ENCODE measurements around the gene KARS1.

Gene KARS1

GRCh38 chr16:75627851-75628250 lies 19.6 kb downstream of the KARS1 start:
- H3K27ac ChIP-seq: no peak overlapping the region
- H3K36me3 ChIP-seq: peaks cover 81% of the 10 kb centered on the region

DNA sequence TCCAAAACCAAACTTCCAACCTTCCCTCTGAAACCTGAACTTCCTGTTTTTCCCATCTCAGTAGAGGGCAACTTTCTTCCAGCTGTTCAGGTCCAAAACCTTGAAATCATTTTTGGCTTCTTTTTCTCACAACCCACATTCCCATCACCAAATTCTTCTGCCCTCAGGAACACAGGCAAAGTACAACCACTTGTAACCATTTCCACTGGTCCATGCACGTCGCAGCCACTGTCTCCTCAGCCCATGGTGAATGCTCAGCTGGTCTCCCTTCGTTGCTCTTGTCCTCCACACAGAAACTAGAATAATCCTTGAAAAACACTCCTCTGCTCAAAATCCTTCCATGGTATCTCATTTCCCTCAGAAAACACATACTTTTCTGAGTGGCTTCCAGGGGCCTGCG lies 20.7 kb downstream of the KARS1 start:
- Histone ChIP-seq H3K36me3 (peaks cover 71% of the 10 kb centered on the region), H3K4me1 (peaks cover 41% of the 10 kb centered on the region), H3K4me2 (no peak overlapping the region), H3K9ac (no peak overlapping the region), H3K27ac (no peak overlapping the region), H4K20me1 (peaks cover 5% of the 10 kb centered on the region; the same call in 1 of the 2 replicates), H3K27me3 (no peaks in the 10 kb centered on the region), H3K4me3 (no peak overlapping the region), H3K9me3 (no peaks in the 10 kb centered on the region)
- no peak for TF ChIP-seq Cebpa-rat (IDR thresholded peaks at IDR 0.05)

More at GRCh38 chr16:75627851-75628250, 19.6 kb downstream of the KARS1 start:
- H3K4me1 ChIP-seq: peaks cover 33% of the 10 kb centered on the region
- H3K27me3 ChIP-seq: no peaks in the 10 kb centered on the region
- no peak overlapping the region for H3K4me3 ChIP-seq
- H3K9ac ChIP-seq: peak overlapping the region; percentile 16; the same call in 1 of the 2 replicates
- no peak for TF ChIP-seq Cebpa-rat (IDR thresholded peaks at IDR 0.05)
- H4K20me1 ChIP-seq: peaks cover 11% of the 10 kb centered on the region; the same call in 1 of the 2 replicates
- H3K9me3 ChIP-seq: no peaks in the 10 kb centered on the region
- peak overlapping the region; percentile 66 for H3K4me2 ChIP-seq

DNA sequence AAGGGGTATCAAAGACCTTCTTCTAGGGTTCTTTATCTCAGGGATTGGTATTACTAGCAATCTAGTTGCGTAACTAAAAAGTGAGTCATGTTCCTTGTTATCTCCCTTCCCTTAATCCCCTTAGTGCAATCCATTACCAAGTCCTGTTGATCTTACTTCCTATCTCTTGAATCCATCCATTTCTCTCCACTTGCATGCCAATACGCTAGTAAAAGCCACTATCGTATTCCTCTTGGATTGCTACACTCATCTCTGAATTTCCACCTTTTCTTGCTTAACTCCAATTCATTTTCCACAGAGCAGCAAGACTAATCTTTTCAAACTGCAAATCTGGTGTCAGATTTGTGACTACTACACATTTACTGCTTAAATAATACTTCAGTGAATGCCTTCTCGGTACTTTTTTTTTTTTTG lies 22.5 kb downstream of the KARS1 start:
- H3K9ac ChIP-seq: no peak overlapping the region
- peaks cover 57% of the 10 kb centered on the region for H3K4me1 ChIP-seq
- H3K4me2 ChIP-seq: no peak overlapping the region
- peaks cover 5% of the 10 kb centered on the region; the same call in 1 of the 2 replicates for H4K20me1 ChIP-seq
- no peak overlapping the region for H3K27ac ChIP-seq
- TF ChIP-seq Cebpa-rat (IDR thresholded peaks at IDR 0.05): no peak
- no peak overlapping the region for H3K4me3 ChIP-seq
- no peaks in the 10 kb centered on the region for H3K9me3 ChIP-seq
- no peaks in the 10 kb centered on the region for H3K27me3 ChIP-seq
- H3K36me3 ChIP-seq: peaks cover 60% of the 10 kb centered on the region

GRCh38 chr16:75622761-75623605 lies 24.5 kb downstream of the KARS1 start, which contains the start of gene ADAT1:
Gene ADAT1 (minus strand): TSS chr16:75623281. CDS start chr16:75620799, 2,482 bp downstream.
- Histone ChIP-seq H3K27ac (peak within 1 kb of the TSS; percentile 91), H3K27me3 (no peaks in the 10 kb centered on the region), H3K36me3 (peaks cover 60% of the 10 kb centered on the region), H3K9me3 (no peaks in the 10 kb centered on the region), H3K4me2 (peak within 1 kb of the TSS; percentile 91), H4K20me1 (peaks cover 5% of the 10 kb centered on the region; the same call in 1 of the 2 replicates), H3K4me1 (peaks cover 43% of the 10 kb centered on the region), H3K9ac (peak within 1 kb of the TSS; percentile 92), H3K4me3 (peak within 1 kb of the TSS; percentile 86)
- no peak for TF ChIP-seq Cebpa-rat (IDR thresholded peaks at IDR 0.05)

DNA sequence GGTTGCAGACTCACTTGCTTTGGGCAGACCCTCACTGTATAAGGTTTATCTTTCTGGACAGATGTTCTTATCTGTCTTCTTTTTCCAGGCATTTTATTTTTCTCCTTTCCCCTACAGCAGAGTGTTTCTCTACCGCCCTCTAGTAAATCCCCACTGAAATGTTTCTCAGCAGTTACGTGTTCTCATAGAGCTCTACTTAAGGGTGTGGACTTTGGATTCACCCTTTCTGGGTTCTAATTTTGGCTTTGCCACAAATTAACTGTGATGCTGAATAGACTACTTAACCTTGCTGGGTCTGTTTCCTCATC lies 26.3 kb downstream of the KARS1 start:
- no peak overlapping the region for H3K27ac ChIP-seq
- TF ChIP-seq Cebpa-rat (IDR thresholded peaks at IDR 0.05): no peak
- H3K9ac ChIP-seq: no peak overlapping the region
- H3K27me3 ChIP-seq: no peaks in the 10 kb centered on the region
- no peak overlapping the region for H3K4me3 ChIP-seq
- H3K9me3 ChIP-seq: no peaks in the 10 kb centered on the region
- no peaks in the 10 kb centered on the region for H4K20me1 ChIP-seq
- peak overlapping the region; percentile 91 for H3K4me2 ChIP-seq
- peaks cover 30% of the 10 kb centered on the region for H3K4me1 ChIP-seq
- peaks cover 60% of the 10 kb centered on the region for H3K36me3 ChIP-seq

GRCh38 chr16:75620326-75621169 lies 26.9 kb downstream of the KARS1 start:
- peaks cover 60% of the 10 kb centered on the region for H3K36me3 ChIP-seq
- no peaks in the 10 kb centered on the region for H3K9me3 ChIP-seq
- H4K20me1 ChIP-seq: no peaks in the 10 kb centered on the region
- no peak for TF ChIP-seq Cebpa-rat (IDR thresholded peaks at IDR 0.05)
- H3K4me2 ChIP-seq: peak overlapping the region; percentile 91
- no peaks in the 10 kb centered on the region for H3K27me3 ChIP-seq
- H3K4me1 ChIP-seq: peaks cover 30% of the 10 kb centered on the region
- no peak overlapping the region for H3K27ac ChIP-seq
- H3K4me3 ChIP-seq: no peak overlapping the region
- no peak overlapping the region for H3K9ac ChIP-seq

GRCh38 chr16:75618780-75619179 lies 28.7 kb downstream of the KARS1 start:
- peaks cover 69% of the 10 kb centered on the region for H3K36me3 ChIP-seq
- no peaks in the 10 kb centered on the region for H4K20me1 ChIP-seq
- no peaks in the 10 kb centered on the region for H3K27me3 ChIP-seq
- no peak overlapping the region for H3K27ac ChIP-seq
- no peak overlapping the region for H3K9ac ChIP-seq
- no peak overlapping the region for H3K4me2 ChIP-seq
- no peaks in the 10 kb centered on the region for H3K9me3 ChIP-seq
- no peak overlapping the region for H3K4me3 ChIP-seq
- TF ChIP-seq Cebpa-rat (IDR thresholded peaks at IDR 0.05): no peak
- peaks cover 29% of the 10 kb centered on the region for H3K4me1 ChIP-seq

- no peak overlapping the region for H3K9ac ChIP-seq
- no peaks in the 10 kb centered on the region for H4K20me1 ChIP-seq
- H3K9me3 ChIP-seq: no peaks in the 10 kb centered on the region
- H3K4me3 ChIP-seq: no peak overlapping the region
- H3K36me3 ChIP-seq: peaks cover 86% of the 10 kb centered on the region
- H3K27me3 ChIP-seq: no peaks in the 10 kb centered on the region
- H3K4me2 ChIP-seq: no peak overlapping the region
- no peak overlapping the region for H3K27ac ChIP-seq
- TF ChIP-seq Cebpa-rat (IDR thresholded peaks at IDR 0.05): no peak
- peaks cover 20% of the 10 kb centered on the region for H3K4me1 ChIP-seq
Observed at GRCh38 chr16:75617121-75617520, 30.3 kb downstream of the KARS1 start.

GRCh38 chr16:75616521-75617010 lies 30.9 kb downstream of the KARS1 start:
- TF ChIP-seq Cebpa-rat (IDR thresholded peaks at IDR 0.05): no peak
- no peaks in the 10 kb centered on the region for H3K27me3 ChIP-seq
- no peak overlapping the region for H3K9ac ChIP-seq
- peaks cover 14% of the 10 kb centered on the region for H3K4me1 ChIP-seq
- H3K36me3 ChIP-seq: peaks cover 91% of the 10 kb centered on the region
- no peaks in the 10 kb centered on the region for H4K20me1 ChIP-seq
- no peak overlapping the region for H3K27ac ChIP-seq
- H3K9me3 ChIP-seq: no peaks in the 10 kb centered on the region
- no peak overlapping the region for H3K4me2 ChIP-seq
- H3K4me3 ChIP-seq: no peak overlapping the region
